NK-92 treated with Interleukin-12 subunit alpha and Interleukin-12 subunit beta, amount 100 ng/mL, for 24 hours (cell line): Measurements from ENCODE around the gene SIGLEC15.
"Not testable (repeated sequence)": the region's sequence is repeated elsewhere in the genome, so short reads cannot be mapped to it uniquely, and the experiment has no call there.

ENCODE experiments used
- DNase-seq: peaks from one replicate; lab custom pipeline; 2025; lab: John Stamatoyannopoulos, UW

The SIGLEC15 gene

DNA sequence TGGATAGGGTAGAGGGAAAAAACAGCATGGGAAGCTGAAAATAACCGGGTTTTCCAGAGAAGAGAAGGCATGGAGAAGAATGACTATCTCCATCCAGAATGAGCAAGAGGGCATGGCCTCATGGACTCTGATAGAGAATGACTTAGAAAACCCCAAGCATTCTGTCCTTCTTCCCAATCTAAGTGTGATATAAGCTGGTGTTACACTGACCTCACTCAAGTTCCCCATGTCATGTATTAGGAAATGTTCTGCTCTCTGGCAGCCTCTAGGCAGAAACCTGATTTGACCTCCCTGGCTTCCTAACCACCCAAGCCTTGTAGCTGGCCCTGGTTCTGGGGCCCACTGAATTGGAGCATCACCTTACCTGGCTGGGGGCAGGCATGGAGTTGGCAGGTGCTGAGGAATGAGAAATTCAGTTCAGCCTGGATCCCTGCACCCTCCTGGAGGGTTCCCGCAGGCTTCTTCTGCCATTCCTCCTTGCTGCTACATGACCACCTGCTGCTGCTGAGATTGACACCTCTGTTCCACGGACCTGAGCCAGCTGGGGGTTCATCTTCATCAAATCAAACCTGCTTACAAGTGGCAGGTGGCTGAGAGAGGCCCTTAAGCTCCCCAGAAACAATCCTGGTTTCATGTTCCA lies 5.2 kb upstream of the SIGLEC15 start:
- no peak for DNase-seq

DNA sequence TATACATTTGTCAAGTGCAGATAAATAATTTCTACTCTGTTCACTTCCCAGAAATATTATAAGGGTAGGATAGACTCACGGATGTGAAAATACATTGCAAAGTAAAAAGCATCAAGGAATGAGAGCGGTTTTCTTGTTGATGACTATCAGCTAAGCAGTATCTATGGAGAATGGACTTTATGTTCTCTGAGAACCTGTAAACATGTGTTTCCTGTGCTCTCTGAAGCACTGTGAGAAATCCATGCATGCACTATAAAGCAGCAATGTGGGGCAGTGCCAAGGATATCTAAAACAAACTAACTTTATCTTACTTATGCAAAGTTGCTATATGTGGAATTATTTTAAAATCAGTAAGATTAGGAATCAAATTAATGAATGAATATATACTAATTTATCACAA lies 4.4 kb upstream of the SIGLEC15 start:
- no peak for DNase-seq

DNA sequence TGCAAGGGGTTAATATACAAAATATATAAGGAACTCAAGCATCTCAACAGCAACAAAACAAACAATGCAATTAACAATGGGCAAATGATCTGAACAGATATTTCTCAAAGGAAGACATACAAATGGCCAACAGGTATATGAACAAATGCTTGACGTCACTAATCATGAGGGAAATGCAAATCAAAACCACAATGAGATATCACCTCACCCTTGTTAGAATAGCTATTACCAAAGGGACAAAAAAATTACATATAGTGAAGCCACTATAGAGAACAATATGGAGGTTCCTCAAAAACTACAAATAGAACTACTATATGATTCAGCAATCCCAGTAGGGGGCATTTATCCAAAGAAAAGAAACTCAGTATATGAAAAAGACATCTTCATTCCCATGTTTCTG lies 3.8 kb upstream of the SIGLEC15 start:
- no peak for DNase-seq

DNA sequence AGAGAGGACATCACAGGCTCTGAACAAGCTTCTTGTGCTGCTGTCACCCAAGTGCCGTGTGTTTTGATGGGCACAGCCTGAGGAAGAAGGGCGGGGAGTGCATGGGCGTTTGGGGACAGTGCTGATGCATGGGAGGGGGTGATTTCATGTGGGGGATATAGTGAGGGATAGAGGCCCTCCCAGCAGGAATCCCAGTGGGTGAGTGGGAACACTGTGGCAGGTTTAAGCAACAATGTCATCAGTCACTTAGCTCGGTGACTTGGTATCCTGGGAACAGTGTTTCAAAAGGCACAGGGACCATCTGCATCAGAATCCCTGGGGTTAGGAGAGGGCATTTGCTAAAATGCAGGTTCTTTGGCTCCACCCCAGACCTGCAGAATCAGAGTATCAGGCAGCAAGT lies 609 bp downstream of the SIGLEC15 start:
- DNase-seq = no peak

DNA sequence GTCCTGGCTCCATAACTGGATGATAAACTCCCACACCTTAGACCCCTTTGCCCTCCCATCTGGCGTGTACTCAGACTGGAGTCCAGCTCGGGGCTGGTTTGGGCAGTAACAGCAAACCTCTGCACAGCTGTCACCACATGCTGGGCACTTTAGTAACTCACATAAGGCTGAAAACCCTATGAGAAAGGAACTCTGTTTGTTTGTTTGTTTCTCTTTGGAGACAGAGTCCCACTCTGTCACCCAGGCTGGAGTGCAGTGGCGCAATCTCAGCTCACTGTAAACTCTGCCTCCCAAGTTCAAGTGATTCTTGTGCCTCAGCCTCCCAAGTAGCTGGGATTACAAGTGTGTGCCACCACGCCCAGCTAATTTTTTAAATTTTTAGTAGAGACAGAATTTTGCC lies 1.2 kb downstream of the SIGLEC15 start:
- not testable (repeated sequence) for DNase-seq

DNA sequence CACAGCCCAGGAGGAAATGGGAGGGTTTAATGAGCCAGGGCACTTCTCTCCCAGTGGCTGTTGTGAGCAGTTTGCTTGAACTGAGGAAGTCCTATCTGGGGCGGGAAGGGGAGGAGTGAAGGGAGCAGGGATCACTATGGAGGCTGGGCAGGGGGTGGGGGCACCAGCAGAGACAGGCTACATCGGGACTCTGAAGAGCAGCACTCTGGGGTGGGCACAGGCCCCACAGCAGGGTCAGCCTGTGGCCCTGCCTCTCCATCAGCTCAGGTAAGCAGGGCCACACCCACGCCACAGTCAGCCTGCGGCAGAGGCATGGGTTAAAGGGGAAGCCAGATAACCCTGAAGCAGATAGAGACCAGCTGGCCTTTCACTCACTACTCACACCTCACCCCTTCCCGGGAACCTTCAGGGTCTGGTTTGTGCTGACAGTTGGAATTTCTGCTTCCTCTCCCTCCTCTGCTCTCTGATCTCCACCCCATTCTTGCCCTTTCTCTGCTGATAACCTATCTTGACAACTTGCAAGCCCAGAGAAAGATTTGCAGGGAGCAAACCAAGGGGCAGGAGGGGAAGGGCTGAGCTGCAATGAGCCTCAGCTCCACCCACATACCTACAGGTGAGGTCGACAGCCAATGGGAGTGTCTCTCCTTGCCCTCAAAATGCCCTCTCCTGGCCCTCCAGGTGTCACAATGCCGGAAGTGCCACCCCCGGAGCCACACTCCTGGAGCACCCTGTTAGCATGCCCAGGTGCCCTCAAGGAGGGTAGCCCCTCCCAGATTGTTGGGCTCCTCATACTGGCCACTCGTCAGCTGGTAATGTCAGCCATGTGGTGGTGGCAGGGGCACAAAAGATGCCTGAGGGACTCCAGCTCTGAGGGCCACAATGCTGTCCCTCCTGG lies 3.7 kb downstream of the SIGLEC15 start:
- DNase-seq = no peak

DNA sequence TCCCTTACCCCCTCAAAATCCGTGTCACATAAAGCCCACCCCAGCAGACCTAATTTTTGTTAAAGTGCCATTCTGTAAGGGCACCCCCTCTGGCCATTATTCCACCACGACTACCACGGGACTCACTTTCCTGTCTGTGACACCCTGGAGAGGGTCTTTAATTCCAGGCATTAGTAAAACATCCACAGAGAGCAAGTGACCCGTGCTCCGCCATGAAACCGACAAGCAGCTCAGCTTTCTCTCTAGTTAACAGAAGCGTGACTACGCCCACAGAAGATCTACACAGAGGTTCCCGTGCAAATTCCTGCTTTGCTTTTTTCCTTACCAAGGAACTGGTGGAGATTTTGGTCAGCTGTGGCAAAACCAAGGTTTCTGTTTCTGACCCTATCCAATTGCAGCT lies 4.4 kb downstream of the SIGLEC15 start:
- no peak for DNase-seq

DNA sequence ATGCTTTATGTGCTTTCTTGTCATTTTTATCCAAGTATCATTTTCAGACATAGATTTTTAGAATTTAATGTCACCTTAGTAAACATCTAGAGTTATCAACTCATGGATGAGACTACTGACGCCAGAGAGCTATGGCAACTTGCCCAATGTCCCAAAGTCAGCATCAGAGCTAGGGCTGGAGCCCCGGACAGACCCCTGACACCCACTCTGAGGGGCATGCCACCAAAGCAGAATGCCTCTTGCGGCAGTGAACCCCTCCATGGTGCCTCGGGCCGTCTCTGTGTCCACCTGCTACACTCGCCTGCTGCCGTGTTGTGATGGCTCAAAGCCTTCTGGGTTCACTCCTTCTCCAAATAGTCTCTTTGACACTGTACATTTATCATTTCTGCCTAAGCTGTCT lies 5.4 kb downstream of the SIGLEC15 start:
- no peak for DNase-seq

DNA sequence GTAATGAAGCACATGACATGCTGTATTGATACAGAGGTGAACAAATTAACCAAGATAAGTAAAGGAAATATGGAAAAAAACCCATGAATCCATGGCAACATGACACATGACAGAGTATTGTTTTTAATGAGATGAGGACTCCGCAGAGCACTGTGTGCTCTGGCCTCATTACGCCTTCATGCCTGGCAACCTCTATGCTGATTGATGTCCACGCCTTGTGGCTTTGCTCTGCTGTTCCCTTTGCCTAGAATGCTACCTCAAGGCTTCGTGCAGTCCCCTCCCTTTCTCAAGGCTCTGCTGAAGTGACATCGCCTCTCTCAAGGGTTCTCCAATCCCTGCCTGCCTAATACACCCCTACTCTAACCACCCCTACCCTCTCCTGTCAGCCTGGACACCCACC lies 8.4 kb downstream of the SIGLEC15 start:
- DNase-seq = no peak

DNA sequence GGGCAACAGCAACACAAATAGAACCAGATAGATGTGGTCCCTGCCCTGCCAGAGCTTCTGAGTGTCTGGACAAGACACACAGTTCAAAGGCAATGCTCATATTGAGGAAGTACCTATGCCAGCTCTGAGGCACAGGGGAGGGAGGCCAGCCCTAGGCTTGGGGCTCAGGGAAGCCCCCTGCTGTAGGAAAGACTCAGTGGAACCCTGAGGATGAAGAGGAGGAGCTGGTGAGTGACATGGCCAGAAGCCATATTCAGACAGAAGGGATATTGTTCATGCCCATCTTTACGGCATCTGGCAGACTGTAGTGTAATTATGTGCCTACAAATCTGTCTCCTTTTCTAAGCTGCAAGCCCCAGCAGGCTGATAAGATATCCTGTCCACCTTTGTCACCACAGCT lies 8.8 kb downstream of the SIGLEC15 start:
- no peak for DNase-seq

DNA sequence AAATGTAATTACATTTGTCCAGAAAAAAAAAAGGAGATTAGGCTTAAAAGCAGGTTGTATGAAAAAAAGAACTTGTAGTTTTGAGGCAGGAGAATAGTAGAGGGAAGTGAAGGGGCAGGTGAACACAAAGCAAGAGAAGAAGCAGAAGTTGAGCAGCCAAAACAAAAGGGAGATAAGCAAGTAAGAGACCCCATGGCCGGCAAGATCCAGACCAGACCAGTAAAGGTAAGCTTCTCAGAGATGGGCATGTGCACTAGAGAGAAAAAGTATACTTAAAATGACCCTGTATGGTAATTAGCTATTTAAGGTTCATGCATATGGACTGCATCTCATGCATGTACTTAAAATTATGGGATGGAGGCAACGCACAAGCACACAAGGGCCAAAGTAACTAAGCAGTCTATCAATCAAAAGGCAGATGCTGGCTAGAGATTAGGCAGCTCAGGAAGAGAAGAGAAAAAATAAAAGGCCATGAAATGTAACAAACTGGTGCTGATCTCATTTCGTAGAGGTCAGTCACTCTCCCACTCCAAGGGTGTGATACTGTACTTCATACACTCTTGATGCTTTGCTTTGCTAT lies 9.7 kb downstream of the SIGLEC15 start:
- DNase-seq = no peak

DNA sequence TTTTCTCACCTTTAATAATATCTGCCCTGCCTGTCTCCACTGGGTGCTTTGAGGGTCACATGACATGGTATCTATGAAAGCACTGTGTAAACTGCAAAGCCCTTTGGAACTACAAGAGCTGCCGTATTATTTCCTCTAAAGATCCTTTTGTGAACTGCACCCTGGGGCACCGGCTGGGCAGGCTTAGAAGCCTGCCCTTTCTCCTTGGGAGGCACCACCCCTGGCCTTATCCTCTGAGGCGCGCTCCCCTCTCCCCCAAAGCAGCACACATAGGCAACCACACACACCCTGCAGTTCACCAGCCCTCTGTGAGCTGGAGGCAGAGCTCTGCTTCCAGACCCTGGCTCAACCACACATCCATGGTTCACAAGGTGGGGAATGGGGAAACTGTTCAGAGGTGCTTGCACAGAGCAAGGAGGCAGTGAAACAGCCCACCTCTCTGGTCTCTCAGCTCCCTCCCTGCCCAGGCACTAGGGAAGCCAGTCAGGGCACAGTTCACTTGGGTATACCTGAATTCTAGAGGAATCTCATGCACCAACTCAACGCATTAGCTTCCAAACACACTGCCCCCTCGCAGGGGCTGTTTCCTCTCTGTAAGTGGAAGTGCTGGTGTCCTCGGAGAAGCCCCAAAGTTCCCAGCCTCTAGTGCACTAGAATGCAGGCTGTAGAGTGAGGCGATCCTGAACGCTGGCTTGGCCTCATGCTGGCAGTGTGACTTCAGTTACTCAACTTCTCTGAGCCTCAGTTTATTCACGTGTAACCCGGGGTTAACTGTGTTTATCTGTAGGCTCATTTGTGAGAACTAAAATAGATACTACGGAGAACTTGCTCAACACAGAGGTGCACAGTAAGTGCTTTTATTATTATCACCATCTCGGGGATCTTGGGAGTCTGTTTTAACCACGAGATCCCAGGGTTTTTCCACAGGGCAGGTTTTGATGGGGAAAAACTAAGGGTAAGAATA lies 11.0 kb downstream of the SIGLEC15 start:
- DNase-seq = no peak

DNA sequence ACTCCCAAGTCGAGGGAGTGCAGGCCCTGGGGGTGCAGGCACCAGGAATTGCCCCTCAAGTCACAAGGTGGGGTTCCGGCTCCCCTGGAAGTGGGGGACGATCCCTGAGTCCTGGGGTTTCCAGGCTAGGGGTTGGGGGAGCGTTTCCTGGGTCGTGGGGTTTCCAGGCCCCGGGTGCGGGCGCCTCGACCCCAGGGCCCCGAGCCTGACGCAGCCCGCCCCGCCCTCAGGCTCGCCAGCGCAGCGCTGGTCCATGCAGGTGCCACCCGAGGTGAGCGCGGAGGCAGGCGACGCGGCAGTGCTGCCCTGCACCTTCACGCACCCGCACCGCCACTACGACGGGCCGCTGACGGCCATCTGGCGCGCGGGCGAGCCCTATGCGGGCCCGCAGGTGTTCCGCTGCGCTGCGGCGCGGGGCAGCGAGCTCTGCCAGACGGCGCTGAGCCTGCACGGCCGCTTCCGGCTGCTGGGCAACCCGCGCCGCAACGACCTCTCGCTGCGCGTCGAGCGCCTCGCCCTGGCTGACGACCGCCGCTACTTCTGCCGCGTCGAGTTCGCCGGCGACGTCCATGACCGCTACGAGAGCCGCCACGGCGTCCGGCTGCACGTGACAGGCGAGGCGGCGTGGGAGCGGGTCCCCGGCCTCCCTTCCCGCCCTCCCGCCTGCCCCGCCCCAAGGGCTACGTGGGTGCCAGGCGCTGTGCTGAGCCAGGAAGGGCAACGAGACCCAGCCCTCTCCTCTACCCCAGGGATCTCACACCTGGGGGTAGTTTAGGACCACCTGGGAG lies 12.0 kb downstream of the SIGLEC15 start:
- no peak for DNase-seq

DNA sequence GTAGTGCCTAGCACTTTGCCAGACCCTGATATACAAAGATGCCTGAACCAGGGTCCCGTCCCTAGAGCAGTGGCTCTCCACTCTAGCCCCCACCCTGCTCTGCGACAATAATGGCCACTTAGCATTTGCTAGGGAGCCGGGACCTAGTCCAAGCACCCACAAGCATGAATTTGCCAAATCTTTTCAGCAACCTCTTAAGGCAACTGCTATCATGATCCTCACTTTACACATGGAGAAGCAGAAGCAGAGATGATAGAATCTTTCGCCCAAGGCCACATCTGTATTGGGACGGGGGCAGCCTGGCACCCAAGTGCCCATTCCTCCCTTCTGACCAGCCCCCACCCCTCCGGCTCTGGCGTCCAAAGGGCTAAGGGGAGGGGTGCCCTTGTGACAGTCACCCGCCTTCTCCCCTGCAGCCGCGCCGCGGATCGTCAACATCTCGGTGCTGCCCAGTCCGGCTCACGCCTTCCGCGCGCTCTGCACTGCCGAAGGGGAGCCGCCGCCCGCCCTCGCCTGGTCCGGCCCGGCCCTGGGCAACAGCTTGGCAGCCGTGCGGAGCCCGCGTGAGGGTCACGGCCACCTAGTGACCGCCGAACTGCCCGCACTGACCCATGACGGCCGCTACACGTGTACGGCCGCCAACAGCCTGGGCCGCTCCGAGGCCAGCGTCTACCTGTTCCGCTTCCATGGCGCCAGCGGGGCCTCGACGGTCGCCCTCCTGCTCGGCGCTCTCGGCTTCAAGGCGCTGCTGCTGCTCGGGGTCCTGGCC lies 13.0 kb downstream of the SIGLEC15 start:
- DNase-seq = no peak

DNA sequence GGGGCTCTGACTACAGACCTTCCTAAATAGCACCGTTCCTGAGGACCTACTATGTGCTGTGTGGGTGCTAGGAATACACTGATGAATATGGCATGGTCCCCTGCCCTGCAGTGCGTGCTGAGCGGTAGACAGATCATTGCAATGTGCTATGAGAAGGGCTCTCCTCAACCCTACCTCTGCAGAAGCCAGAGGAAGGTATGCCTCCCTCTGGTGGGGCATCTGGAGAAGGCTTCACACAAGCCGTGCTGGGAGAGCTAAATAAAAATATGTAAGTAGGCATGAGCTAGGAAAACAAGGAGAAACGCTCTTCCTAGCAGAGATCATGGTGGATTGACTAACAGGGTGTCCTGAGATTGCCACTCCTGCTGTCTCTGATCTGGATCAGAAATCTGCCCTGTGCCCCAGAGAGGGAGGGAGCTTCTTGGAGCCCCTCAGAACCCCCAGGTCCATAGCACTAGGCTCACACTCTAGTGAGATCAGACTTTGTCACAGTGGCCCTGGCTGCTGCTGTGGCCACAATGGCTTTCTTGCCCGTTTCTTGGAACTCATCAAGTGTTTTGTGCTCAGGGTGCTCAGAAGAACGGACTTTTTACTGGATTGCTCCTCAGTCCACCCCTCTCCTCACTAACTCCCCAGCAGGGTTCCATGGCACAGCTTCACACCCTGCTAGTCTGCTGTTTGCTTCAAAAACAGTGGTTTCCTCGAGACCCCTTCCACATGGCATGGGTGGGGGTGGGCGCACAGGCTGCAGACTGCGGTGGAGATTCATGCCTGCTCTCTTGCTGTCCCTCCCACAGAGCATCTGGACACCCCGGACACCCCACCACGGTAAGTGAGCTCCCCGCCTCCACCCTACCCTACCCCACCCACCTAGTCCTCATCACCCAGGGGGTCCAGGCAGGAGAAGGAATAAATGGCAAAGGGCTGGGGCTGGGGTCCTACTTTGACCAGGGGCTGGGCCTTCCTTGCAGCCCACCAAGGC lies 14.2 kb downstream of the SIGLEC15 start:
- DNase-seq = no peak

DNA sequence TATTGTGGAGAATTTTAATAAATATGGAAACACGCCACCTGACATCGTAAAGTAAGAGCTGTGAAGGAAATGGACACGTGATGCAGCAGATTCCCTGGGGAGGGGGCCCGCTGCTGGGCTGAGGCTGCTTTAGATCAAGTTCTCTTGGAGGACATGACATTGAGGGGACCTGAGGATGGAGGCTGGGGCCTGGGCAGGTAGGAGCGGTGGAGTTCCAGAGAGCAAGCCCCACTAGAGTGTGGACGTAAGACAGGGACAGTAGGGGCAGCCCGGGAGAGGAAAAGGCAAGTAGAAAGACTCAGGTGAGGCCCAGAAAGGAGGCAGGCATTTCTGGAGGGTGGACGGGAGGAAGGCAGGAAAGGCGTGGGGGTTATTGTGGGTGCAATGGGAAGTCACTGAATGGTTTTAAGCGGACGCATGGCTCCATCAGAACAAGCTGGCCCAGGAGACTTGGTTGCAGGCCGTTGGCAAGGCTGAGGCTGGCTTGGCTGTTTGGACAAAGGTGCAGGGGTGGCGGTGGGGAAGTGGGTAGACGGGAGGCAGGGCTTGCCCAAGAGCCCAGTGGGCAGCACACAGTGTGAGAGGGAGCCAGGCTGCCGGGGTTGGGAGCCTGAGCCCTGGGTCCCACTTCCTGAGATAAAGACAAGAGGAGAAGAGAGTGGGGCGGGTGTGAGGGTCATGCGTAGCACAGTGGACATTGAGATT lies 15.7 kb downstream of the SIGLEC15 start:
- no peak for DNase-seq

DNA sequence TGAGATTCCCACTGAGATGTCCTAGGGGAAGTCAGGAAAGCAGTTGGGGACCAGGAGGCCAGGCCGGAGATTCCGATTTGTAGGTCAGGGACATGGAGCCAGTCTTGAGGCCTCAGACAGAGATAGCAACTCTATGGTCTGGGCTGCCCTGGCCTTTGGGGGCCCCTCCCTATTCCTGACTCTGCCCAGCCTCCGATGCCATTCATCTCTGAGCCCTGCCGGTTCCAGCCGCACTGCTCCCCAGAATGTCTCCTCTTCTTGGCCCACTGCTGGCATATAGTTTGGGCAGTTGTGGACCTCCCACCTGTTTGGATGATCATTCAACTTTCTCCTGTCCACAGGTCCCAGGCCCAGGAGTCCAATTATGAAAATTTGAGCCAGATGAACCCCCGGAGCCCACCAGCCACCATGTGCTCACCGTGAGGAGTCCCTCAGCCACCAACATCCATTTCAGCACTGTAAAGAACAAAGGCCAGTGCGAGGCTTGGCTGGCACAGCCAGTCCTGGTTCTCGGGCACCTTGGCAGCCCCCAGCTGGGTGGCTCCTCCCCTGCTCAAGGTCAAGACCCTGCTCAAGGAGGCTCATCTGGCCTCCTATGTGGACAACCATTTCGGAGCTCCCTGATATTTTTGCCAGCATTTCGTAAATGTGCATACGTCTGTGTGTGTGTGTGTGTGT lies 16.4 kb downstream of the SIGLEC15 start:
- no peak for DNase-seq

DNA sequence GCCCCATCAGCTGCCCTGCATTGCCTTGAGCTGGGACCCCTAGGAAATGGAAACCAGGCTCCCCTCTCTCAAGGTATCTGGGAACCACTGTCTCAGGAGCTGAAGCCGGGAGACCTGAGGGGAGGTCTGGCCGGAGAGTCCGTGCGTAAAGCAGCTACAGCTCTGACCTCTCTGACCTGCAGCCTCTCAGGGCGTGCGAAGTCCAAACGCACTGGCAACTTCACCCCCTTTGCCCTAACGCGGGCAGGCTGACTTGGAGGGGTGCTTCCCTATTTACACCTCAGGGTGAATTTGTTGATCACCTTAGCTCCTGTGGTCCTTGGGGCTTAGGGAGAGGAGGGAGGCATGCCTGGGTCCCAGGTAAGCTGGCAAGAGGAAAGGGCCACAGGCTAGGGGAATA lies 17.5 kb downstream of the SIGLEC15 start:
- no peak for DNase-seq
